Measurements from ENCODE around the gene CADM1. TPM values are rescaled to one million over a fixed set of nuclear protein-coding genes. Genes with fewer than 3 reads are reported as not detected.

Gene CADM1
- total and polyA plus RNA-seq, 10 donors: 1.4 to 18.8 (median 10.4) TPM

DNA sequence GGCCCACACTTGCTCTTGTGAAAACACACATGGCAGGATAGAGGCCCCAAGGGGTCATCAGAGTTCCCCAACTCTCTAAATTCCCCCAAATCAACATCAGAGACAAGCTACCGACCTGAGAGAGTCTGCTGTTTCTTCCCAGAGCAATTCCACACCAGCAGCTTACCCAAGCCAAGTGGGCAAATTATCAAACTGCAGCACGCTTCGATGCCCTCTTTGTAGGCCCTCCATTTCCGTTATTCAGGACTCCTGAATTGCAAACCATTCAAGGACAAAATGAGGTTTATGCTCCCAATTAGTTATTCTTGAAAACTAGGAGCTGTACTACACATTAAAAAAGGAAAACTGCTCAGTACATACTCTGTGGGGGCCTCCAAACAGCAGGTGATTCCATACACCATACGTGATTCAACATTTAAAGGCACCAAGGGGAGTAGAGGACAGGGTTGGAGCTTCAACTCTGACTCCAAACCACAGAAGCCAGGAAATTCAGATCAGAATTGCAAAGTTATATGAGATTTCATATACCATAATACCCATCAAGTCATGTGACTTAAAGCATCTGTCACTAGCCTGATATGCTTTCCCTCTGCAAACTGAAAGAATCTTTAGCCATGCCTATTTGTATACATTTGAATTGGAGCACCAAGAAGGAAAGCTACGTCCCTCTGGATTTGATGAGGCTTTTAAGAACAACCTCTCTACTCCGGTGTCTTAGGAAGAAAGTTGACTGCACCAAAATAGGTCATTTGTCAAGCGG lies 234.8 kb downstream of the CADM1 start:
- no peaks in the 10 kb centered on the region for H3K9me3 ChIP-seq
- no peaks in the 10 kb centered on the region for H3K36me3 ChIP-seq
- 82 to 88% (median 86%) methylated on average over 8 of the region's 8 CpGs for WGBS, 5 donors
- intact Hi-C loops (cut with DNase I; ENCODE audit: low total_unique reads): no loop called here
- DNase-seq: no peak
- H3K27me3 ChIP-seq (replicated peaks in 1 of 7): no peaks in the 10 kb centered on the region
- H3K4me1 ChIP-seq: no peaks in the 10 kb centered on the region
- no peak overlapping the region for H3K27ac ChIP-seq
- H3K4me3 ChIP-seq: no peak overlapping the region
- TF ChIP-seq POLR2AphosphoS5 (IDR thresholded peaks at IDR 0.05) (no peak), POLR2A (IDR thresholded peaks at IDR 0.05) (no peak)
- TF ChIP-seq, protein P1, sequence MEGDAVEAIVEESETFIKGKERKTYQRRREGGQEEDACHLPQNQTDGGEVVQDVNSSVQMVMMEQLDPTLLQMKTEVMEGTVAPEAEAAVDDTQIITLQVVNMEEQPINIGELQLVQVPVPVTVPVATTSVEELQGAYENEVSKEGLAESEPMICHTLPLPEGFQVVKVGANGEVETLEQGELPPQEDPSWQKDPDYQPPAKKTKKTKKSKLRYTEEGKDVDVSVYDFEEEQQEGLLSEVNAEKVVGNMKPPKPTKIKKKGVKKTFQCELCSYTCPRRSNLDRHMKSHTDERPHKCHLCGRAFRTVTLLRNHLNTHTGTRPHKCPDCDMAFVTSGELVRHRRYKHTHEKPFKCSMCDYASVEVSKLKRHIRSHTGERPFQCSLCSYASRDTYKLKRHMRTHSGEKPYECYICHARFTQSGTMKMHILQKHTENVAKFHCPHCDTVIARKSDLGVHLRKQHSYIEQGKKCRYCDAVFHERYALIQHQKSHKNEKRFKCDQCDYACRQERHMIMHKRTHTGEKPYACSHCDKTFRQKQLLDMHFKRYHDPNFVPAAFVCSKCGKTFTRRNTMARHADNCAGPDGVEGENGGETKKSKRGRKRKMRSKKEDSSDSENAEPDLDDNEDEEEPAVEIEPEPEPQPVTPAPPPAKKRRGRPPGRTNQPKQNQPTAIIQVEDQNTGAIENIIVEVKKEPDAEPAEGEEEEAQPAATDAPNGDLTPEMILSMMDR (IDR thresholded peaks at IDR 0.05 in 8 of 11, conservative IDR thresholded peaks at IDR 0.05 in 3 of 11): no peak

DNA sequence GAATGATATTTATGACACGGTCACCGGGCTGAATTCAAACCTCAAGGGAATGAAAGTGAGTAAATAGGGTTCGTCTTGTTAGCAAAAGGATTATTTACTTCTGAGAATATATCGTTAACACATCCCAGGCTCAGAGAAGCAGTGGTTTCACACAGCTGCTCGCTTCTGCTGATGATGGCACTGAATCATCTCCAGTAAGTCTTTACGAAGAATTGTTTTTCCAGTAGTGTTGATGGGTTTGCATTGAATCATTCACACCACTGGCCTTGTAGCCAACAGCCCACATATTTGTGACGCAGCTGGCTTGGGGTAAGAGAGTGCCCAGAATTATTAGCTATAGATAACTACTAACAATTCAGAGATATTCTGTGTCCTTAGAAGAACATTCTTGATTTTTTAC lies 236.3 kb downstream of the CADM1 start:
- intact Hi-C loops (cut with DNase I; ENCODE audit: low total_unique reads): no loop called here
- TF ChIP-seq, protein P1 (IDR thresholded peaks at IDR 0.05 in 8 of 11, conservative IDR thresholded peaks at IDR 0.05 in 3 of 11): no peak
- TF ChIP-seq POLR2AphosphoS5 (IDR thresholded peaks at IDR 0.05): no peak
- no peak for TF ChIP-seq POLR2A (IDR thresholded peaks at IDR 0.05)
- Histone ChIP-seq H3K36me3 (no peaks in the 10 kb centered on the region), H3K27ac (no peak overlapping the region), H3K9me3 (no peaks in the 10 kb centered on the region), H3K27me3 (replicated peaks in 1 of 7) (no peaks in the 10 kb centered on the region), H3K4me3 (no peak overlapping the region), H3K4me1 (no peaks in the 10 kb centered on the region)
- no peak for DNase-seq
- WGBS, 5 donors: 84 to 91% (median 85%) methylated on average over 7 of the region's 7 CpGs

DNA sequence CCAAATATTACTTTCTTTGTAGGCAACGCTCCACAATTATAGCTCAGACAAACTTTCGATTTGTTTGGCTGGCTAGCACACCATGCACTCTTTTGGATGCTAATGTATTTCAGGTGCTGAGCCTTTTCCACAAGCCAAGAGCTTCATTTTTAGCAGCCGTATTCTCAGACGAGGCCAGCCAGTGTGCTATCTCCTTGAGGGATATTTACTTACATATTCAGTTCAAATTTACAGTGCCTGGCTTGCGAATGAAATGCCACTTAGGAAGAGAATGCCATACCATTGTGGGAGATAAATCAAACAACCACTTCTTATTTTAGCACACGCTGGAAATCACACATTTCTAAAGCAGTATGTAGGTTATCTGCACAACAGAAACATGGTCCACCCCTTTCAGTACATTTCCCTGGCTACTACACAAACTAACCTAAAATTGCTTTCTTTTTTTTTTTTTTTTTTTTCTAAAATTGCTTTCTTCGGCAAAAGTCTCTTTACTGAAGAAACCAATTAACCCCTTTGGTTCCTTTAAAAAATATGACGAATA lies 236.9 kb downstream of the CADM1 start:
- DNase-seq: no peak
- intact Hi-C loops (cut with DNase I; ENCODE audit: low total_unique reads): no loop called here
- H3K4me1 ChIP-seq: no peaks in the 10 kb centered on the region
- 75 to 88% (median 80%) methylated on average over 8 of the region's 8 CpGs for WGBS, 5 donors
- no peak overlapping the region for H3K27ac ChIP-seq
- no peaks in the 10 kb centered on the region for H3K27me3 ChIP-seq (replicated peaks in 1 of 7)
- H3K4me3 ChIP-seq: no peak overlapping the region
- no peak for TF ChIP-seq POLR2AphosphoS5 (IDR thresholded peaks at IDR 0.05)
- TF ChIP-seq, protein P1 (IDR thresholded peaks at IDR 0.05 in 8 of 11, conservative IDR thresholded peaks at IDR 0.05 in 3 of 11): no peak
- TF ChIP-seq POLR2A (IDR thresholded peaks at IDR 0.05): no peak
- H3K9me3 ChIP-seq: no peaks in the 10 kb centered on the region
- H3K36me3 ChIP-seq: no peaks in the 10 kb centered on the region

GRCh38 chr11:115266066-115266639 lies 238.1 kb downstream of the CADM1 start:
- no peak for DNase-seq
- H3K4me1 ChIP-seq: no peaks in the 10 kb centered on the region
- H3K9me3 ChIP-seq: no peaks in the 10 kb centered on the region
- H3K4me3 ChIP-seq: no peak overlapping the region
- TF ChIP-seq POLR2A (IDR thresholded peaks at IDR 0.05): no peak
- no peak for TF ChIP-seq POLR2AphosphoS5 (IDR thresholded peaks at IDR 0.05)
- TF ChIP-seq, protein P1 (IDR thresholded peaks at IDR 0.05 in 8 of 11, conservative IDR thresholded peaks at IDR 0.05 in 3 of 11): no peak
- intact Hi-C loops (cut with DNase I; ENCODE audit: low total_unique reads): no loop called here
- H3K27me3 ChIP-seq (replicated peaks in 1 of 7): no peaks in the 10 kb centered on the region
- no peaks in the 10 kb centered on the region for H3K36me3 ChIP-seq
- H3K27ac ChIP-seq: no peak overlapping the region
- 53 to 89% (median 77%) methylated on average over 5 of the region's 5 CpGs for WGBS, 5 donors
